Measurements from ENCODE around the gene SLC41A3. TPM values are rescaled to one million over a fixed set of nuclear protein-coding genes. Genes with fewer than 3 reads are reported as not detected.

Gene SLC41A3
- total and polyA plus RNA-seq, 2 donors (not counting 1 experiment from before 2014, with no cell fraction given), result 49.4 to 52.8 TPM

DNA sequence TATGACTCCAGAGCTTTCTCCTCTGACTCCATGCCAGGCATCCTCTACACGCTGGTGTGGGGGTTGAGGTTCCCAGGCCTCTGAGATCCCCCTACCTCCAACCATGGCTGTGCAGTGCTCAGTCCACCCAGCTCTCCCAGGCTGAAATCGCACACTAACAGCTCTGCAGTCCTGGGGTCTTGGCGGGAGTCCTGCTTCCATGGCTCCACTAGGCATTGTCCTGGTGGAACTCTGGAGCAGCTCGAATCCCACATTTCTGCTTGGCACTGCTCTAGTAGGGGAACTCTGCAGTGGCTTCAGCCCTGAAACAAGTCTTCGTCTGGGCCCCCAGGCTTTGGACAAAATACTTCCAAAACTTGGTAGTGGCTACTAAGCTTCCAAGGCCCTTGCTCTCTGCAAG, 64.2 kb downstream of the SLC41A3 start:
- Histone ChIP-seq H3K4me3 (replicated peaks in 1 of 4; ENCODE audit: control extremely low read depth in 1 of 4, insufficient read depth in 1 of 4, low read depth in 3 of 4, low read length in 4 of 4) (no peak overlapping the region), H2AFZ (ENCODE audit: low read length) (no peak overlapping the region), H3K9ac (ENCODE audit: insufficient read depth, low read length) (no peak overlapping the region), H3K27me3 (ENCODE audit: control insufficient read depth, insufficient read depth, low read length) (no peaks in the 10 kb centered on the region), H3K4me2 (ENCODE audit: extremely low read depth, insufficient read depth, low read length) (no peak overlapping the region), H3K27ac (ENCODE audit: insufficient read depth, low read length) (no peak overlapping the region), H4K20me1 (ENCODE audit: control insufficient read depth, extremely low read depth, insufficient read depth, low read length) (no peaks in the 10 kb centered on the region), H3K79me2 (ENCODE audit: control insufficient read depth, insufficient read depth, low read length) (no peaks in the 10 kb centered on the region), H3K9me3 (ENCODE audit: control insufficient read depth, insufficient read depth, low read depth, low read length) (no peaks in the 10 kb centered on the region), H3K4me1 (ENCODE audit: control insufficient read depth, extremely low read depth, insufficient read depth, low read length) (no peaks in the 10 kb centered on the region), H3K36me3 (ENCODE audit: control insufficient read depth, insufficient read depth, low read length) (no peaks in the 10 kb centered on the region)
- DNase-seq (ENCODE audit: low read depth in 2 of 2), result no peak
- TF ChIP-seq EZH2 (IDR thresholded peaks at IDR 0.05; ENCODE audit: low read length, missing control alignments), result no peak
- TF ChIP-seq, protein P1, sequence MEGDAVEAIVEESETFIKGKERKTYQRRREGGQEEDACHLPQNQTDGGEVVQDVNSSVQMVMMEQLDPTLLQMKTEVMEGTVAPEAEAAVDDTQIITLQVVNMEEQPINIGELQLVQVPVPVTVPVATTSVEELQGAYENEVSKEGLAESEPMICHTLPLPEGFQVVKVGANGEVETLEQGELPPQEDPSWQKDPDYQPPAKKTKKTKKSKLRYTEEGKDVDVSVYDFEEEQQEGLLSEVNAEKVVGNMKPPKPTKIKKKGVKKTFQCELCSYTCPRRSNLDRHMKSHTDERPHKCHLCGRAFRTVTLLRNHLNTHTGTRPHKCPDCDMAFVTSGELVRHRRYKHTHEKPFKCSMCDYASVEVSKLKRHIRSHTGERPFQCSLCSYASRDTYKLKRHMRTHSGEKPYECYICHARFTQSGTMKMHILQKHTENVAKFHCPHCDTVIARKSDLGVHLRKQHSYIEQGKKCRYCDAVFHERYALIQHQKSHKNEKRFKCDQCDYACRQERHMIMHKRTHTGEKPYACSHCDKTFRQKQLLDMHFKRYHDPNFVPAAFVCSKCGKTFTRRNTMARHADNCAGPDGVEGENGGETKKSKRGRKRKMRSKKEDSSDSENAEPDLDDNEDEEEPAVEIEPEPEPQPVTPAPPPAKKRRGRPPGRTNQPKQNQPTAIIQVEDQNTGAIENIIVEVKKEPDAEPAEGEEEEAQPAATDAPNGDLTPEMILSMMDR (conservative IDR thresholded peaks at IDR 0.05 in 1 of 2, IDR thresholded peaks at IDR 0.05 in 1 of 2; ENCODE audit: low read depth in 1 of 2, low read length in 2 of 2), result no peak

DNA sequence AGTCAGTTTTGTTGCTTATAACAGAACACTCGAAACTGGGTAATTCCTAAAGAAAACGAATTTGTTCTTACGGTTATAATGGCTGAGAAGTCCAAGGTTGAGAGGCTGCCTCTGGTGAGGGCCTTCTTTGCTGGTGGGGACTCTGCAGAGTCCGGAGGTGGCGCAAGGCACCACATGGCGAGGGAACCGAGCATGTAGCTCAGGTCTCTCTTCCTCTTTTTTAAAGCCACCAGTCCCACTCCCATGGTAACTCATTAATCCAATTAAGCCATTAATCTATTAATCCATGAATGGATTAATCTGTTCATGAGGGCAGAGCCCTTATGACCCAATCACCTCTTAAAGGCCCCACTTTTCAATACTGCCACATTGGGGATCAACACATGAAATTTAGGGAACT, 64.9 kb downstream of the SLC41A3 start:
- H2AFZ ChIP-seq (ENCODE audit: low read length), result no peak overlapping the region
- no peaks in the 10 kb centered on the region for H3K4me1 ChIP-seq (ENCODE audit: control insufficient read depth, extremely low read depth, insufficient read depth, low read length)
- H3K4me3 ChIP-seq (replicated peaks in 1 of 4; ENCODE audit: control extremely low read depth in 1 of 4, insufficient read depth in 1 of 4, low read depth in 3 of 4, low read length in 4 of 4), result no peak overlapping the region
- DNase-seq (ENCODE audit: low read depth in 2 of 2), result no peak
- H3K9ac ChIP-seq (ENCODE audit: insufficient read depth, low read length), result no peak overlapping the region
- no peaks in the 10 kb centered on the region for H3K9me3 ChIP-seq (ENCODE audit: control insufficient read depth, insufficient read depth, low read depth, low read length)
- no peak overlapping the region for H3K27ac ChIP-seq (ENCODE audit: insufficient read depth, low read length)
- H3K79me2 ChIP-seq (ENCODE audit: control insufficient read depth, insufficient read depth, low read length), result no peaks in the 10 kb centered on the region
- TF ChIP-seq, protein P1 (conservative IDR thresholded peaks at IDR 0.05 in 1 of 2, IDR thresholded peaks at IDR 0.05 in 1 of 2; ENCODE audit: low read depth in 1 of 2, low read length in 2 of 2), result no peak
- no peak for TF ChIP-seq EZH2 (IDR thresholded peaks at IDR 0.05; ENCODE audit: low read length, missing control alignments)
- no peaks in the 10 kb centered on the region for H4K20me1 ChIP-seq (ENCODE audit: control insufficient read depth, extremely low read depth, insufficient read depth, low read length)
- no peak overlapping the region for H3K4me2 ChIP-seq (ENCODE audit: extremely low read depth, insufficient read depth, low read length)
- no peaks in the 10 kb centered on the region for H3K27me3 ChIP-seq (ENCODE audit: control insufficient read depth, insufficient read depth, low read length)
- no peaks in the 10 kb centered on the region for H3K36me3 ChIP-seq (ENCODE audit: control insufficient read depth, insufficient read depth, low read length)

DNA sequence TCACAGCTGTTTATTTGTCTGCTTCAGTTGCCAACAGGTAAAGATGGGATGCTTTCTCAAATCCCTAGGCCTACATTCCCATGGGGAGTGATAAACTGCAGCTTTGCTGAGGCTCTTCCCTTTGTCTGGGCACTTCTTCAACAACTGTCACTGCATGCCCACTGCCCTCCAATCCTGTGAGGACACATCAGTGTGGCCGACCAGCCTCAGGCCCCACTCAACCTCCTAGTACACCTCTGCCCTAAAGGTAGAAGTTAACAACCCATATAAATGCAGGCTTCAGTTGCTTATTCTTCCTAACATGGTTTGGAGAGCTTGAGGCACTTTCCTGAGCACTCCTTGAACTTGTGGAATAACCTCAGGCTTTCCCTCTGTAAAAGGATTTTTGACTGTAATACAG, 65.4 kb downstream of the SLC41A3 start:
- no peak overlapping the region for H3K4me2 ChIP-seq (ENCODE audit: extremely low read depth, insufficient read depth, low read length)
- DNase-seq (ENCODE audit: low read depth in 2 of 2), result no peak
- no peak overlapping the region for H3K27ac ChIP-seq (ENCODE audit: insufficient read depth, low read length)
- no peaks in the 10 kb centered on the region for H3K4me1 ChIP-seq (ENCODE audit: control insufficient read depth, extremely low read depth, insufficient read depth, low read length)
- no peaks in the 10 kb centered on the region for H4K20me1 ChIP-seq (ENCODE audit: control insufficient read depth, extremely low read depth, insufficient read depth, low read length)
- no peak overlapping the region for H3K4me3 ChIP-seq (replicated peaks in 1 of 4; ENCODE audit: control extremely low read depth in 1 of 4, insufficient read depth in 1 of 4, low read depth in 3 of 4, low read length in 4 of 4)
- H3K9ac ChIP-seq (ENCODE audit: insufficient read depth, low read length), result no peak overlapping the region
- H2AFZ ChIP-seq (ENCODE audit: low read length), result no peak overlapping the region
- no peaks in the 10 kb centered on the region for H3K27me3 ChIP-seq (ENCODE audit: control insufficient read depth, insufficient read depth, low read length)
- H3K79me2 ChIP-seq (ENCODE audit: control insufficient read depth, insufficient read depth, low read length), result no peaks in the 10 kb centered on the region
- TF ChIP-seq EZH2 (IDR thresholded peaks at IDR 0.05; ENCODE audit: low read length, missing control alignments), result no peak
- TF ChIP-seq, protein P1 (conservative IDR thresholded peaks at IDR 0.05 in 1 of 2, IDR thresholded peaks at IDR 0.05 in 1 of 2; ENCODE audit: low read depth in 1 of 2, low read length in 2 of 2), result no peak
- no peaks in the 10 kb centered on the region for H3K9me3 ChIP-seq (ENCODE audit: control insufficient read depth, insufficient read depth, low read depth, low read length)
- H3K36me3 ChIP-seq (ENCODE audit: control insufficient read depth, insufficient read depth, low read length), result no peaks in the 10 kb centered on the region
